Measurements from ENCODE around the gene THAP7. TPM values are rescaled to one million over a fixed set of nuclear protein-coding genes. Genes with fewer than 3 reads are reported as not detected.
"Not testable (repeated sequence)": the region's sequence is repeated elsewhere in the genome, so short reads cannot be mapped to it uniquely, and the experiment has no call there.

THAP7 gene
- total RNA-seq, 1 donor from 2014 or later: 25.9 TPM

DNA sequence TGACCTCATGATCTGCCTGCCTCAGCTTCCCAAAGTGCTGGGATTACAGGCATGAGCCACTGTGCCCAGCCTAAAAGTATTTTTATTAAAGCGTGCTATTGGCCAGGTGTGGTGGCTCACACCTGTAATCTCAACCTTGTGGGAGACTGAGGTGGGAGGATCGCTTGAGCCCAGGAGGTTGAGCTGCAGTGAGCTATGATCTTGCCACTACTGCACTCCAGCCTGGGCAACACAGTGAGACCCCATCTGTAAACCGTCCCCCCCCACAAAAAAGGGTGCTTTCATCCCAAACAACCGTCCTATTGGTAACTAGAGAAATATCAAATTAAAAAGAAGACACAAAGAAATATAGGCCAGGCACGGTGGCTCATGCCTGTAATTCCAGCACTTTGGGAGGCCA is 37.2 kb upstream of the THAP7 start:
- DNase-seq (ENCODE audit: low spot score); H3K27ac Mint-ChIP-seq; H3K36me3 Mint-ChIP-seq (ENCODE audit: low read depth); H3K4me1 Mint-ChIP-seq (ENCODE audit: low read depth); H3K9me3 Mint-ChIP-seq; H3K4me3 Mint-ChIP-seq (ENCODE audit: low read depth); intact Hi-C loops (cut with micrococcal nuclease): not testable (repeated sequence)
- peaks cover 15% of the 10 kb centered on the region for H3K27me3 Mint-ChIP-seq (ENCODE audit: low read depth)

GRCh38 chr22:21038405-21038804 is 36.5 kb upstream of the THAP7 start:
- intact Hi-C loops (cut with micrococcal nuclease): no loop called here
- Mint-ChIP-seq H3K27me3 (ENCODE audit: low read depth) (peaks cover 19% of the 10 kb centered on the region), H3K4me1 (ENCODE audit: low read depth) (no peaks in the 10 kb centered on the region), H3K9me3 (no peaks in the 10 kb centered on the region), H3K4me3 (ENCODE audit: low read depth) (no peak overlapping the region), H3K27ac (no peak overlapping the region), H3K36me3 (ENCODE audit: low read depth) (no peaks in the 10 kb centered on the region)
- DNase-seq (ENCODE audit: low spot score): no peak

DNA sequence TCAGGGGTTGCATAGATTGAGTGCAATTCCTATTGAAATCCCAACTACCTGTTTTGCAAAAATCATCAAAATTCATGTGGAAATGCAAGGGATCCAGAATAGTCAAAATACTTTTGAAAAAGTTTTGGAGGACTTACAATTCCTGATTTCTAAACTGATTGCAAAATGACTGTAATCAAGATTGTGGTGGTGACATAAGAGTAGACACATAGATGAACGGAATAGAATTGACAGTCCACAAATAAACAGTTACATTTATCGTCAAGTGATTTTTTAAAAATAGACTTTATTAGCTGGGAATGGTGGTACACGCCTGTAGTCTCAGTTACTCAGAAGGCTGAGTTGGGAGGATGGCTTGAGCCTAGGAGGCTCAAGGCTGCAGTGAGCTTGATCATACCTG is 33.1 kb upstream of the THAP7 start:
- peaks cover 28% of the 10 kb centered on the region for H3K27me3 Mint-ChIP-seq (ENCODE audit: low read depth)
- intact Hi-C loops (cut with micrococcal nuclease): no loop called here
- H3K9me3 Mint-ChIP-seq: no peaks in the 10 kb centered on the region
- no peaks in the 10 kb centered on the region for H3K4me1 Mint-ChIP-seq (ENCODE audit: low read depth)
- H3K27ac Mint-ChIP-seq: no peak overlapping the region
- no peak overlapping the region for H3K4me3 Mint-ChIP-seq (ENCODE audit: low read depth)
- no peak for DNase-seq (ENCODE audit: low spot score)
- no peaks in the 10 kb centered on the region for H3K36me3 Mint-ChIP-seq (ENCODE audit: low read depth)

DNA sequence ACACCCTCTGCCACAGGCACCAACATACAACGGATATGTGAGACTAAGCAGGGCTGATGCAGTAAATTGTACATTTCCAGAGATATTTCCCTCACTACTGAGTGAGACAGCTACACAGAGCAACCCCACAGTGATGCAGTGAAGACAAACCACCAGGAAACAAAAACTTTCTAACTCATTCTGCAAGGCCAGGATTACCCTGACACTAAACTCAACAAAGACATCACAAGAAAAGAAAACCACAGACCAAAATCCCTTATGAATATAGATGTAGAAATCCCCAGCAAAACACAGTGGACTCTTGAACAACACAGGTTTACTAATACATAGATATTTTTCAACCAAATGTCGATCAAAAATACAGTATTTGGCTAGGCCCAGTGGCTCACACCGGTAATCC is 32.0 kb upstream of the THAP7 start:
- H3K36me3 Mint-ChIP-seq (ENCODE audit: low read depth): no peaks in the 10 kb centered on the region
- no peak for DNase-seq (ENCODE audit: low spot score)
- H3K27me3 Mint-ChIP-seq (ENCODE audit: low read depth): peaks cover 28% of the 10 kb centered on the region
- no peak overlapping the region for H3K4me3 Mint-ChIP-seq (ENCODE audit: low read depth)
- H3K4me1 Mint-ChIP-seq (ENCODE audit: low read depth): no peaks in the 10 kb centered on the region
- H3K27ac Mint-ChIP-seq: no peak overlapping the region
- no peaks in the 10 kb centered on the region for H3K9me3 Mint-ChIP-seq
- intact Hi-C loops (cut with micrococcal nuclease): no loop called here

DNA sequence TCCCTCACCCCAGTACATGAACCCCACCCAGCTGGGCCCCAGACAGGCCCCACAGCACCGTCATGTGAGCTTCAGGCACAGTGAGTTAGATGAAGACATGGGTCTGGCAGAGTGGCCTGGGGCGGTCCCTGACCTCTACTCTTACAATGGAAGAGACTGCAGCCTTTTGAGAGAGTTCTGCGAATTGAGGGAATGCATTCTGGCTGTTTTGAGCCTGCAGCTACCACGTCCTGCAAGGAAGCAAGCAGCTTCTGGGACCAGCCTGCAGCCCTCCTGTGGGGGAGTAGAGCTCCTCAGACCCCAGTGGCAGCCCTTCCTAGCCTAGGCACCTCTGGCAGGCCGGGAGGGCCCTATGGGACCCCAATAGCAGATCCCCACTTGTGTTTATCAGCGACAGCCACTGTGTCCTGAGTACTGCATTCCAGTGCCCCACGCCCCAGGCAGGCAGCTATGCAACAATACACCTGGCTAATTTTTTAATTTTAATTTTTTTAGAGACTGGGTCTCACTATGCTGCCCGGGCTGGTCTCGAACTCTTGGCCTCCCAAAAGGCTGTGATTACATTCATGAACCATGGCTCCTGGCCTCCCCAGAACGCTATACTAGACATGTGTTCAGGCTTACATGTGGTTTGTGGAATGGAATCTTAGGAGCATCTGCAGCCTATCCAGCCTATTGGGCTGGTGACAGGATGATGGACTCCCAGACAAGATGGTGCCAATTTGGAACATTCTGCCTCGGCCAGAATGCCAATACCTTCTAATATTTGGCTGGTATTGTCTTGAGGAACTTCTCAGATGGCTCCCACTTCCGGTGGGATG is 31.2 kb upstream of the THAP7 start:
- intact Hi-C loops (cut with micrococcal nuclease): no loop called here

GRCh38 chr22:21032037-21032867 is 30.3 kb upstream of the THAP7 start, which contains the start of gene SLC7A4:
Gene SLC7A4, minus strand, starts transcription at chr22:21032561. Its CDS starts 749 bp downstream, at chr22:21031812.
- no peaks in the 10 kb centered on the region for H3K36me3 Mint-ChIP-seq (ENCODE audit: low read depth)
- H3K4me1 Mint-ChIP-seq (ENCODE audit: low read depth): no peaks in the 10 kb centered on the region
- peaks cover 25% of the 10 kb centered on the region for H3K27me3 Mint-ChIP-seq (ENCODE audit: low read depth)
- no peak within 1 kb of the TSS for H3K27ac Mint-ChIP-seq
- intact Hi-C loops (cut with micrococcal nuclease): no loop called here
- no peak within 1 kb of the TSS for H3K4me3 Mint-ChIP-seq (ENCODE audit: low read depth)
- no peak for DNase-seq (ENCODE audit: low spot score)
- no peaks in the 10 kb centered on the region for H3K9me3 Mint-ChIP-seq

More for the DNA sequence above, 31.2 kb upstream of the THAP7 start:
- Mint-ChIP-seq H3K36me3 (ENCODE audit: low read depth) (no peaks in the 10 kb centered on the region), H3K27me3 (ENCODE audit: low read depth) (peaks cover 25% of the 10 kb centered on the region), H3K9me3 (no peaks in the 10 kb centered on the region), H3K4me3 (ENCODE audit: low read depth) (no peak overlapping the region), H3K4me1 (ENCODE audit: low read depth) (no peaks in the 10 kb centered on the region), H3K27ac (no peak overlapping the region)
- no peak for DNase-seq (ENCODE audit: low spot score)

GRCh38 chr22:21031545-21032036 is 29.7 kb upstream of the THAP7 start:
- Mint-ChIP-seq H3K27ac (no peak overlapping the region), H3K4me3 (ENCODE audit: low read depth) (no peak overlapping the region), H3K4me1 (ENCODE audit: low read depth) (no peaks in the 10 kb centered on the region), H3K9me3 (no peaks in the 10 kb centered on the region), H3K27me3 (ENCODE audit: low read depth) (peaks cover 25% of the 10 kb centered on the region), H3K36me3 (ENCODE audit: low read depth) (no peaks in the 10 kb centered on the region)
- no peak for DNase-seq (ENCODE audit: low spot score)
- intact Hi-C loops (cut with micrococcal nuclease): no loop called here

DNA sequence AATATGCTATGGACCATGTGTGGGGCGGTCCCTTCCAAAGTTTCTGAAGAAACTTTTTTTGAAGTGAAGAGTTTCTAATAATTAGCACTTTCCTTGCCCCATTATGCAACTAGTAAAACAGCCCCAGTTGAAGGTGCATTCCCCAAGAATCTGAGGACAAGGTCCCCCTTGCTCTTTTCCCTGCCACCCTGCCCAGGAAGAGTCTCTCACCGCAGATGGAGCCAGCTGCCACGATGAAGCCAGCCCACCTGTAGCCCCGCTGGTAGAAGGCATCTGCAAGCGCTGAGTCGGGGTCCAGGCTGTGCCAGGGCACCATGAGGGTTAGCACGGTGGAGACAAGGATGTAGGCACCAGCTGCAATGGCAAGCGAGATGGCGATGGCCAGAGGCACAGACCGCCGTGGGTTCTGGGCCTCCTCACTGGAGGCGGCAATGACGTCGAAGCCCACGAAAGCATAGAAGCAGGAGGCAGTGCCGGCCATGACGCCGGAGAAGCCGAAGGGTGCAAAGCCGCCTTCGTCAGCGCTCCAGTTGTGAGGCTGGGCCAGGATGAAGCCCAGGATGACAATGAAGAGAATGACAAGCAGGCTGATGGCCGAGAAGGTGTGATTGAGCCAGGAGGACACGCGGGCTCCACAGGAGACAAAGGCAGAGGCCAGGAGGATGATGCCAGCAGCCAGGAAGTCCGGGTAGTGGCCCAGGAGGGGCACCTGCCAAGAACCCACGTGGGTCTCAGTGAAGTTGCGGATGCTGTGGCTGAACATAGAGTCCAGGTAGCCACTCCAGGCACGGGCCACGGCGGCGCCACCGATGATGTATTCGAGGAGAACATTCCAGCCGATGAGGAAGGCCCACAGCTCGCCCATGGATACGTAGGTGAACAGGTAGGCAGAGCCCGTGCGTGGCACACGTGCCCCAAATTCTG is 29.0 kb upstream of the THAP7 start:
- Mint-ChIP-seq H3K9me3 (no peaks in the 10 kb centered on the region), H3K27ac (no peak overlapping the region), H3K4me3 (ENCODE audit: low read depth) (no peak overlapping the region), H3K4me1 (ENCODE audit: low read depth) (no peaks in the 10 kb centered on the region), H3K36me3 (ENCODE audit: low read depth) (no peaks in the 10 kb centered on the region), H3K27me3 (ENCODE audit: low read depth) (peaks cover 25% of the 10 kb centered on the region)
- DNase-seq (ENCODE audit: low spot score): no peak
- intact Hi-C loops (cut with micrococcal nuclease): no loop called here

DNA sequence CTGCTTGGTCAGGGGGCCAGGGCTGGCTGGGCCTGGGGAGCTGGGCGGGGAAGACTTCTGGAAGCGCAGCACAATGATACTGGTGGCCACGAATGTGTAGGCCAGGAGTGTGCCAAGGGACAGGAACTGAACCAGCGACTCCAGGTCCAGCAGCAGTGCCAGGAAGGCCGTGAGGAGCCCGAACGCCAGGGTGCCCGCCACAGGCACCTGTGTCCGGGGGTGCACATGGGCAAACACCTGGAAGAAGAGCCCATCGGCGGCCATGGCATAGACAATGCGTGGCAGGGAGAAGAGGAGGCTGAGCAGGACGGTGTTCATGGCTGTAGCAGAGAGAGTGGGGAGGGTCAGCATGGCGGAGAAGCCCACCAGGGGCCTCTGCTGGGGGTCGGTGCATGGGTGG is 28.1 kb upstream of the THAP7 start:
- peaks cover 8% of the 10 kb centered on the region for H3K4me1 Mint-ChIP-seq (ENCODE audit: low read depth)
- intact Hi-C loops (cut with micrococcal nuclease): no loop called here
- DNase-seq (ENCODE audit: low spot score): no peak
- H3K4me3 Mint-ChIP-seq (ENCODE audit: low read depth): no peak overlapping the region
- peaks cover 22% of the 10 kb centered on the region for H3K27me3 Mint-ChIP-seq (ENCODE audit: low read depth)
- no peaks in the 10 kb centered on the region for H3K9me3 Mint-ChIP-seq
- no peaks in the 10 kb centered on the region for H3K36me3 Mint-ChIP-seq (ENCODE audit: low read depth)
- H3K27ac Mint-ChIP-seq: no peak overlapping the region

DNA sequence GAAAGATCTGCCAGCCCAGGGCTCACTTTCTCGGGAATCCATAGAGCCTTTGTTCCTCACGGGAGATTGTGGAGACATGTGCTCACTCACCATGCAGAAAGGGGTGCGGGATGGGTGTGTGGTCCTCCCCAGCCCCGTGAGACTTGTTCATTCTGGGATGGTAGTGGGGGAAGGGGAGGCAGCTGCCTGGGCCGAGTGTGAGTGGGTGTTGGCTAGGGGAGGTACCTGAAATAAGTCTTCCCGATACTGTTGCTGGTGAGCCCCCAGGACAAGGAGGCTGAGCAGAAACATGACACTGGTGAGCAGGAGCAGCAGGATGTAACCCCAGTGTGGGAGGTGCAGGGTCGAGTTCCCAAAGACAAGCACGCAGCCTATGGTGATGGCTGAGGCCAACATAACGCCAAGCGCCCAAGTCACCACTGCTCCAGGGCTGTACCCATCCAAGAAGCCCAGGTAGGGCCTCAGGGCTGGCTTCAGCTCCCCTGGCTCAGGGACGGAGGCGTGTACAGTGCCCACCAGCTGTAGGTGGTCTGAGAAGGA is 27.6 kb upstream of the THAP7 start:
- Mint-ChIP-seq H3K4me3 (ENCODE audit: low read depth) (no peak overlapping the region), H3K27ac (no peak overlapping the region), H3K36me3 (ENCODE audit: low read depth) (no peaks in the 10 kb centered on the region), H3K4me1 (ENCODE audit: low read depth) (peaks cover 10% of the 10 kb centered on the region), H3K27me3 (ENCODE audit: low read depth) (peaks cover 22% of the 10 kb centered on the region), H3K9me3 (no peaks in the 10 kb centered on the region)
- intact Hi-C loops (cut with micrococcal nuclease): no loop called here
- no peak for DNase-seq (ENCODE audit: low spot score)

- Mint-ChIP-seq H3K36me3 (ENCODE audit: low read depth) (no peaks in the 10 kb centered on the region), H3K9me3 (no peaks in the 10 kb centered on the region), H3K27me3 (ENCODE audit: low read depth) (peaks cover 17% of the 10 kb centered on the region), H3K27ac (no peak overlapping the region), H3K4me1 (ENCODE audit: low read depth) (peaks cover 10% of the 10 kb centered on the region), H3K4me3 (ENCODE audit: low read depth) (no peak overlapping the region)
- DNase-seq (ENCODE audit: low spot score): no peak
- intact Hi-C loops (cut with micrococcal nuclease): no loop called here
Measured at GRCh38 chr22:21028277-21029251, 26.6 kb upstream of the THAP7 start.
